ENCODE data around the gene IFNG.

IFNG gene

GRCh38 chr12:68109444-68110217, 49.9 kb downstream of the IFNG start:
- H3K9me3 Mint-ChIP-seq = no peaks in the 10 kb centered on the region
- no peaks in the 10 kb centered on the region for H3K27me3 Mint-ChIP-seq

GRCh38 chr12:68109001-68109400, 50.5 kb downstream of the IFNG start:
- Mint-ChIP-seq H3K9me3 (no peaks in the 10 kb centered on the region), H3K4me1 (no peaks in the 10 kb centered on the region), H3K27me3 (no peaks in the 10 kb centered on the region), H3K4me3 (no peak overlapping the region), H3K36me3 (no peaks in the 10 kb centered on the region), H3K27ac (no peak overlapping the region)

More at GRCh38 chr12:68109444-68110217, 49.9 kb downstream of the IFNG start:
- Mint-ChIP-seq H3K36me3 (no peaks in the 10 kb centered on the region), H3K4me3 (no peak overlapping the region), H3K4me1 (no peaks in the 10 kb centered on the region), H3K27ac (no peak overlapping the region)

GRCh38 chr12:68106660-68107059, 52.9 kb downstream of the IFNG start:
- no peak overlapping the region for H3K4me3 Mint-ChIP-seq
- no peaks in the 10 kb centered on the region for H3K9me3 Mint-ChIP-seq
- no peaks in the 10 kb centered on the region for H3K36me3 Mint-ChIP-seq
- no peaks in the 10 kb centered on the region for H3K27me3 Mint-ChIP-seq
- H3K4me1 Mint-ChIP-seq = no peaks in the 10 kb centered on the region
- H3K27ac Mint-ChIP-seq = no peak overlapping the region

- no peaks in the 10 kb centered on the region for H3K4me1 Mint-ChIP-seq
- no peaks in the 10 kb centered on the region for H3K27me3 Mint-ChIP-seq
- H3K27ac Mint-ChIP-seq = no peak overlapping the region
- no peaks in the 10 kb centered on the region for H3K9me3 Mint-ChIP-seq
- no peaks in the 10 kb centered on the region for H3K36me3 Mint-ChIP-seq
- H3K4me3 Mint-ChIP-seq = no peak overlapping the region
Observed at GRCh38 chr12:68106160-68106559, 53.4 kb downstream of the IFNG start.
